Measurements from ENCODE around the gene PAX7.

- TF ChIP-seq CTCF (IDR thresholded peaks at IDR 0.05; ENCODE audit: insufficient read depth, low read depth, low read length) (no peak), EZH2 (IDR thresholded peaks at IDR 0.05; ENCODE audit: insufficient read depth, low read length) (no peak)
Observed at GRCh38 chr1:18725231-18725895, 94.7 kb downstream of the PAX7 start.

Measured in astrocyte (in vitro differentiated cells and primary cell).